Fibroblast of the conjunctiva (primary cell): ENCODE results near the gene PLXNA4.

Experiments
- DNase-seq: peaks from one replicate; pipeline ENCODE4 v3.0.0-alpha.2; 2010; ENCODE audit warnings: low read depth

Gene PLXNA4

DNA sequence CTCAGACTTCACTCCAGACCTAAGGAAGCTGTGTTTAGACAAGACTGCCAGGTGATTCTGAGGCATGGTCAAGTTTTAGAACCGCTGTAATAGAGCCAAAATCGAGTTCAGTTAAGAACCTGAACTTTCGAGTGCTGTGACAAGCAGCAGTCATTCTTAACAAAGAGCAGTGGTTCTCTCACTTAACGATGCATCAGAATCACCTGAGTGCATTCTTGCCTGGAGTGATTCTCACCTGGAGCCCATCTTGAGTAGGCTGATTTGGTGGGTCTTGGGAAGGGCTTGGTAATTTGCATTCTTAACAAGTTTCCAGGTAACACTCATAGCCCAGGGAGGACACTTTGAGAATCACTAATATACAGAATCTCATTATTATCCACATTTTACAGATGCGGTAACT is 44.7 kb downstream of the PLXNA4 start:
- no peak for DNase-seq

DNA sequence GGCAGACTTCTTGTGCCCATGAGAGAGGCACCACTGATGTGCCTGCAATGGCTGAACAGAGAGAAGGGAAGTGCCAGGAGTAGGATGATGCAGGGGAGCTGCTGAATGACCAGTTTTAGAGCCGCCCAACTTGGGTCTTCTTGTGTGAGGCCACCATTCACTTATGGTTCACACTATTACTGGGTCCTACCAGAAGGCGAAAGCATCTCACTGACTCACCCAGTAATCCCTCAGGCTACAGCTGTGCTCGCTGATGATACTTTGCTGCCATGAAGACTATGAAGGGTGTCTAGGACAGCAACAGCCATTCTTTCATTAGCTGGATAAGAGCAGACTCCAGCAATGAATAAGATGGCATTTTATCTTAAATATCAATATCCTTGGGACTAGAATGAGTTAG is 47.6 kb downstream of the PLXNA4 start:
- no peak for DNase-seq

DNA sequence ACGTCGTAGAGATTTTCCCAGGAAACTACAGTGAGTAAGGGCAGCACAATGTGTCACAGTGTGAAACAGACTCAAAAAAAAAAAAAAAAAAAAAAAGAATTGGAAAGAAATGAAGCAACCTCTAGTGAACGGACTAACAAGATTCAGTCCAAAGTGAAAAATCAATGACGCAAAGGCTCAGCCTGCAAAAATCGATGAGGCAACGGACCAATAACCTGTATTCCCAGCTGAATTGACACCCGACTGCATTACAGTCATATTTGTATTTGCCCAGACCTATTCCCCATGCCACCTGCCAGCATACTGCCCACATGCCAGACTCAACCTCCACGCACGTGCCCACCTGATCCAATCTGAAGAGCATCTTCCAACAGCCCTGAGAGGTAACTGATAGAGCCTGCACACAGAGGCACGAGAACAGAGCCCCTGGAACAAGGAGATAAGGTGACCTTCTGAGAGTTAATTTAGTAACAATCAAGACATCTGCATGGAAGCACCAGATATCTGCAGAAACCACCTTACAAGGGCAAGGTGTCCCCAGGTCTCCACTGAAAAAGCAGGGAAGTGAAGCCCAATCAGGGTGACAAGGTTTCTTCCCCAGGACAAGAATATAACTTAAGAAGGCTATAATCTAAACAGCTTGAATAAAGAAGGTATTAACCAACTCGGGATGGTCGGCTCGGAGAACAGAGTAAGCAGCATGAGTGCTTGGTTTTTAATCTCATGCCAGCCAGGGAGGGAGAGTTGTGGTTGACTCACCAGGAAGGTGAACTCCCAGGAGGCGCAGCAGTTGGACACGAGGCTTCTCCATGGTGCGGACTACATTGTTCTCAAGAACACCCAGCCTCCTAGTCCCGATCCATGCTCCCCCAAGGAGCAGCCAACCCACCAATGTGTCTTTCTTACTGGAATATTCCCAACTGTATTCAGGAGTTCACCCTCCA is 48.5 kb downstream of the PLXNA4 start:
- DNase-seq = no peak

DNA sequence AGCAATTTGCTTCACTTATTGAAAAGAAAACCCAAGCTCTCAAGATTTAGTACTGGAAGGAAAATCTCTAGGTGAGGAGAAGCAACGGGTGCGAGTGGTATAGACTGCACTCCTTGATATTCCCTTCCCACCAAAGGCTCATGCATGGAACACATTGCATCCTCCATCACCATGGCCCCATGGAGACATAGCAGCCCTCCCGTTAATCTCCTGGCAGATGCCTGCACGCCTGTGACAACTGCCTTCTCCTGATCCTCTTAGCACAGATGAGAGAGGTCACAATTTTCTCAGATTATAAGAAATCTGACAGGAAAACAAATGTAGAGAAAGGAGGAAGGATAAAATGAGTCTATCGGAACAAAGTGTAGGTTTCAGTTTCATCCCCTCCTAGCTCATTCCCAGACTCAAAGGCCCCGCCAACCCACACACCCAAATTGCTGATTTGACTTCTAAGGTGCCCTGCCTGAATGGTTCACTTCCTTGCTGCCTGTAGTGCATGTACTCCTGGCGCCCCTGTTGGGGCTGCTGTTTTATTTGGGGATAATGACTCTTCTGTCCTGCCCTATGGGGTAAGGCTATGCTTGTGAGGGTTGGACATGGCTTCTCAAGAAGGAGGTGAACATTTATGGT is 50.0 kb downstream of the PLXNA4 start:
- no peak for DNase-seq

DNA sequence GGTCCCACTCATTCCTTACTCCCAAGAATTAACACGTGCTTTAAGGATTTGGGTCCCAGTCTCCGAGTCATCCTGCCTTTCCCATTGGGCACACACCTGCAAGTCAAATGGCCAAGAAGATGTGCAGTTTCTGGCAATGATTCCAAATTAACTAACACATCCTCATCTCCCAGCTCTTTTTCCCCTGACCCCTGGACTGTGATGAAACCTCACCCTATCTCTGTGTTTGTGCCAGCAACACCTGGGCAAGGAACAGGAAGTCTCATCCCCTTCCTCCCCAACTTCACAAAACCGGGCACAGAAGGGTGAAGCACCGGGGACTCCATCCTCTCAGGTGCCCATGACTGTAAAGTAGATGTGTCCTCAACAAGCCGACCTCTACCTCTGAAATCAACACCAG is 54.8 kb downstream of the PLXNA4 start:
- no peak for DNase-seq

DNA sequence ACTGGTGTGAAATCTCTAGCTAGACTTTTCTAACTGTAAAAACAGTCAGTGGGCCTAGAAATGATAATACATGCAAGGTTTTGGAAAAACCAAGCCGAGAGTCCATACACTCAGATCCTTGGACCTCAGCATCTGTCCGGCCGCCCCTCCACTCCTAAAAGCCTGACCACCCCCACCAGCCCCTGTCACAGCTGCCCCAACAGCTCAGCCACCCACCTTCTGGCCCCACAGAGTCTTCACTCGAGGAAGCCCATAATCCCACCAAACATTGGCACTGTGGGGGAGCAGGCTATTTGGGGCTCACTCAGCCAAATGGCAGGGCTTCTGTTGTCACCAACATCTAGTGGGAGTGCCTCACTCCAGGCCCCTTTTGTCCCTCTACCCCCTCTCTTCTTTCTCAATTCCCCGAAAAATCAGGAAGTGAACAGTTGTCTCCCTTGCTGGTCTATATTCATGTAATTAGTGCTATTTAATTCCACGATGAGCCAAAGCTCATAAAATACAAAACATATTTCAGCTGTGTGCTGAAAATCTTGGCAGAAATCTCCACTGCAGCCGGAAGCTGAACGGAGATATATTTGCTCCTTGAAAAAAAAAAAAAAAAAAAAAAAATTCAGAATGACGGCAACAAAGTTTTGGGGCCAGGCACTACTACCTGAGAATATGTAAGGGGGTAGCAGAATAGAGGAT is 55.5 kb downstream of the PLXNA4 start:
- no peak for DNase-seq

DNA sequence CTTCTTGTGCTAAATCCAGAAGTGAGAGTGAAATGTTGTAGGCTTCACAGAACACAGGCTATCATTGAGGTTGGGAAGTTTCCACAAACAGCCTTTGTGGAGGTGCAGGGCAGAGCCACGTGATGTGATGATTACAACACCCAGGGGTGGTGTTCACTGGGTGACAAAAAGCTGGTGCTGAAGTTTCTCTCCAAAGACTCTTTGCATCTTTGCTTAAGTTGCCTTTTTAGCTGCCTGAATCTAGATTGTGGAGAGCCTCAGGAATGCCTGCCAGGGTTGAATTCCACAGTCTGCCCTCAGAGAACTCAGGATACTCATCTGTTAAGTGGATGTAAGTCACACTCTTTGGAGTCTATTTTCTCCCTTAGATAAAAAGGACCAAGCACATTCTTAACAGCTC is 56.3 kb downstream of the PLXNA4 start:
- no peak for DNase-seq

DNA sequence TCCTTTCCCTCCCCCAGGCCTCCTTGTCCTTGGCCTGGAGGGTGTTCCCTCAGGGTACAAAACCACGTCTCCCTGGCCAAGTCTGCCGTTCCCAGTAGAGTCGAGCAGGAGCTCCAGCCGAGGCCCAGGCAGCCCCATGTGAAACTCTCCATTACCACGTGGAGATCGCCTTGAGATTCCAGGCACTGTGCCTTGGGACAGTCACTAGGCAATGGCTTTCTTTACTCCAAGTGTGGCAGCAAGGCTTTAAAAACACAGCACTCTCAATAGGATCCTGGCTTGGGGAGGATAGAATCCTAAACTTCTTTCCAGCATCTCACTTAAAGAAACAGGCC is 57.5 kb downstream of the PLXNA4 start:
- DNase-seq = no peak

DNA sequence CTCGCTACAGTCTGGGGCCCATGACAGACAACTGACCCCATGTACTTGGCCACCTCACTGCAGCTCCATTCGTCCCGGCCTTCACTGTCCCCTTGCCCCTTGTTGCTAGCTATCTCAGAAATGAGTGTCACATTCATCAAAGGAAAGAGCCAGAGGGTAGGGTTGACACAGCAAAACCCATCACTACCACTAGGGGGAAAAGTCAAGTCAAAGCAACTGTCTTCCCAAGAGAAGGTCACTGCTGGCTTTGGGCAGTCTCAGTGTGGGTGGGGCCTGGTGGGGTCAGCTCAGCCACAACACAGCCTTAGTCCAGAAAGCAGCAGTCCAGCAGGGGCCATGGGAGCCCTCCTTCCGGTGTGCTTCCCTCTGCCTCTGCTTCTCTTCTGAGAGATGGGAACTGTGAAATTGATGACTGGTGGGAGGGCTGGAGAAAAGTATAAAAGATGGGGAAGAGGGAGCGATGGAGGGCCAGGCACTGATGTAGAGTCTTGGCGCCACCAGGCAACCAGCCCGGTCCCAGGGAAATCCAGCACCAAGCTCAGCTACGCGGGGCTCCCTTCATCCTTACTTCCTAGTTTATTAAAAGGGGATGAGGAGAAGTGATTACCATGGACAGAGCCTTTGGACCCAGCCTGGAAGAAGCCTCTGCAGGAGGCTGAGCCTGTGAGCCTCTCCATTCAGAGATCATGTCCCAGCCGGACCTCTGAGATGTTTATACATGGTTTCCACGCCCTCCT is 58.0 kb downstream of the PLXNA4 start:
- DNase-seq = no peak

DNA sequence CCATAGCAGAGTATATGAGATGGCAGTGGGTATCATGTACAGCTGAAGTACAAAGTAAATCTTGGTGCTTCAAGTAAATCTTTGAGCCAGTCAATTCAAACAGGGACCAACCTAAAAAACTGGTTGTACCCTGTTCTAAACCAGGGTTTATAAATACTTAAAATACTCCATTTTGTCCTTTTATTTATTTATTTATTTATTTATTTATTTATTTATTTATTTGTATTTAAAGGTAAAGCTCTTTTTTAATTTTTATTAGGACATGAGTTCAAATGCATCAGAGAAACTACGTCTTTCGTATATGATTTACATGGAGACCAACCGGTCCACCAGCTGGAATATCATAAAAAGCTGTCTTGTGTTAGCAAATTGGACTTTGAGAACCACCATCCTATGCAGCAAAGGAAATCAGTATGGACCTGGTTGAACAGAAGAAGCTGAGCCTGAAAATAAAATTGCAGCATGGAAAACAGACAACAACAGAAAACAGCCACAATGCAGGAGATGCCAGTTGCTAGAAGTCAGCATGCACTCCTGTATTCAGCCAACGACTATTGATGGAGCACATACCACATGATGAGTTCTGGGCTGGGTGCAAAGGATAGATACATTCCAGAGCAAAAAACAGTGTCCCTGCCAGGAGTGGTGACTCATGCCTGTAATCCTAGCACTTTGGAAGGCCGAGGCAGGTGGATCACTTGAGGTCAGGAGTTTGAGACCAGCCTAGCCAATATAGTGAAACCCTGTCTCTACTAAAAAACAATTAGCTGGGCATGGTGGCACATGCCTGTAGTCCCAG is 60.0 kb downstream of the PLXNA4 start:
- DNase-seq = no peak

DNA sequence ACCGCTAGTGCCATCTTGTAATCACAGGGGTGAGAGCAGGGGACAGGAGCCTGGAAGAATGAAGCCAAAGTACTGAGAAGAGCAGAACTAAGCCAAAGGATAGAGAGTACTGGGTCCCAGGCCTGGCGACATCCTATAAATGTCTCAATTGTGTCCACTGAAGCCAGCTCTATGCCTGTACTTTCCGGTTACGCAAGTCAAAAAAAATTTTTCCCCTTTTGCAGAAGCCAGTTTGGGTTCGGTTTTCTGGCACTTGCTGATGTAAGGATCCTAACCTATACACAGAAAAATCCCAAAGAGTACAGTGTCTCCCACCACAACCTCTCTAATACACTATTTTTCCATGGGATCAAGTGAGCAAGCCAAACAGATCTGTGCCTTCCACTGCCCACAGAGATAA is 61.1 kb downstream of the PLXNA4 start:
- no peak for DNase-seq

DNA sequence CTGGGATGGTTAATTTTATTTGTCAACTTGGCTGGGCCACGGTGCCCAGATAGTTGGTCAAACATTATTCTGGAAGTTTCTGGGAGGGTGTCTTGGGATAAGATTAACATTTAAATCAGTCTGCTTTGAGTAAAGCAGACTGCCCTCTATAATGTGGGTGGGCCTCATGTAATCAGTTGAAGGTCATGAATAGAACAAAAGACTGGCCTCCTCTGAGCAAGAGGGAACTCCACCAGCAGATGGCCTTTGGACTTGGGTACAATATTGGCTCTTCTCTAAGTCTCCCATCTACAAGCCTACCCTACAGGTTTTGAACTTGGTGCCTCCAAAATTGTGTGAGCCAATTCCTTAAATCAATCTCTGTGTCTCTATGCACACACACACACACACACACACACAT is 61.8 kb downstream of the PLXNA4 start:
- DNase-seq = no peak

DNA sequence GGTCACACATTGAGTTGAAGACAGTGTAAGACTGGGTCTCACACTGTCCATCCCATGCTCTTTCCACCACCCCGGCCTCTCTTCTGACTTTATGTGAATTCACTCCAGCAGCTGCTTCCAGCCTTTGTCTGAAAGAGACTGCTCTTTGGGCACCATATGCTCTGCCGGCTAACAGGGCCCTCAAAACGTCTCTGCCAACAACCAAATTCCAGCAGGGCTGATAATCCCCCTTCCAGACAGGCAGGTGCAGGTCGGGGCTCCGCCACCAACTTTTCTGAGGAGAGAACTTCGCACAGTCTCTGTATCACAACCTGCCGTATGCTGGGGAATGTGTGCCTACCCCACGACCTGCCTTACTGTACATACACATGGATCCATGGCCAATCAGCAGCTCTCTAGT is 64.3 kb downstream of the PLXNA4 start:
- no peak for DNase-seq

DNA sequence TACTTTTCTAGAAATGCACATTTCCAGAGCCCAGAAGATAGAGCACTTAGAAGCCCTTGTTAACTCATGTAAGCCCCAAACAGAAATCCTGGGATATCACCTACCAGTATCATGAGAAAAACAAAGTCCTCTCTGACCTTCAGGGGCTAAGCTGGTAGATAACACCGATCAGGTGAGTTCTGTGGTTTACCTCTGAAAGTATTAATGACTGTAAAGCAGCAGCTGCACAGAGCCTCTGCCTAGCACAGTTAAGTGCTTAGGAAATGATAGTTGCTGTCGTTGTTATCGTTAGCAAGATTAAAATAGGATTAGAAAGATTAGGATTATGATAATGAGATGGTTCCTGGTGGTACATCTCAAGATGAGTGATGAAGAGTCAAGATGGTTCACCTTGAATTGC is 64.9 kb downstream of the PLXNA4 start:
- no peak for DNase-seq

DNA sequence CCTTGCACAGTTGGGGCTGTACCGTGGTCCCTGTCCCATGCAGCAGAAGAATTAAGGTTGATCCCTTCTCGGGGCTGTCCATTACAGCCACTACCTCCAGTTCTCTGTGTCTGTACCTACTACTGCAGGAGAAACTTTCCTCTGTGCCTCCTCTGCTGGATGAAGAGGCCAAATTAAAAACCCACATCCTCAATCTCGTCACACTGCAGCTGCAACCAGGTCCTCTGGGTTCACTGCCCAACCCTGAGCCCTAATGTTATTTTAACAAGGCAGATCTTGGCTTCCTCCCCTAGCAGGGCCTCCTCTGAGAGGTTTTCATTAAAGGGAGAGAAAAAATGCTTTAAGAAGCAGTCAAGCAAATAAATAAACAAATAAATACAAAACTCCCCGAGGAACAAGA is 66.6 kb downstream of the PLXNA4 start:
- no peak for DNase-seq

DNA sequence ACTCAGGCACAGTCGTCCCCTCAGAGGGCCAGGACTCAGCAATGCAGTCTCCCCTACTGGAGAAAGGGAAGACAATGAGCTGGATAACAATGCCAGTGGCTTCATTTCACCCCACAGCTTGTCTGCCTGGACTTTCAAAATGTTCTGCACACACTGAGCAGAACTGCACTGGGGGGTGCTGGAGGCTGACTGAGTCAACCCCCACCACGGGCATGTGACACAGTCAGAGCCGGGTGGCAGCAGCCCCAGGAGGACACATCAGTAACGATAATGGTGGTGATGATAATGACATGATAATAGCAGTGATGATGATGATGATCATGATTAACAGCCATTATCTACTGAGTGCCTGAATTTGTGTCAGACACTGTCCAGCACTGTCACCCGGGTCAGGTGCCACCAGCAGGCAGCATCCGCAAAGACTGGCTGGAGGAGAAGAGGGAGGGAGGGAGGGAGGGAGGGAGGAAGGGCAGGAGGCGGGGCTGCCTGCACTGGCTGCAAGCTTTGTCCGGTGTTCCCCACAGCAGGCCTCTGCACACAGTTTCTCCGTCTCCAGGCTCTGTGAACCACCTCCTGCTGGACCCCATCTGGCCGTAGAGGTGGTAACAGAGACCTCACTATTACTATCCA is 67.4 kb downstream of the PLXNA4 start:
- no peak for DNase-seq

DNA sequence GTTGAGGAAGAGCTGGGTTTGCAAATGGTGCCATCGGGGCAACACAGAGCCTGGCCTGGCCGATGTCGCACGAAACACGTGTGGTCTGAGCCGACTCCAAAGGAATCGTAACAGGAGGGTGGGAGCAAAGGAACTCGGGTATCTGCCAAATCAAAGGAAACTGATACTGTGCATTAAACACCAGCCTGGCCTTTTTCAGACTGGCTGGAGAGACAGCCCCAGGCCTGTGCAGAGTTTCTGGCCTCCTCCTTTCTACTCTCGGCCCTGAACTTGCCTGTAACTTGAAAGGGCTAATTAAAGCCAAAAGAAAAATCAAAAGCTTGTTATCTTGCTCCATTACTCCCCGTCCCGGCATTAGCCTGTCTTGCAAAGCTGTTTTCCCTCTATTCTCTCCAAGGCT is 71.4 kb downstream of the PLXNA4 start:
- no peak for DNase-seq

DNA sequence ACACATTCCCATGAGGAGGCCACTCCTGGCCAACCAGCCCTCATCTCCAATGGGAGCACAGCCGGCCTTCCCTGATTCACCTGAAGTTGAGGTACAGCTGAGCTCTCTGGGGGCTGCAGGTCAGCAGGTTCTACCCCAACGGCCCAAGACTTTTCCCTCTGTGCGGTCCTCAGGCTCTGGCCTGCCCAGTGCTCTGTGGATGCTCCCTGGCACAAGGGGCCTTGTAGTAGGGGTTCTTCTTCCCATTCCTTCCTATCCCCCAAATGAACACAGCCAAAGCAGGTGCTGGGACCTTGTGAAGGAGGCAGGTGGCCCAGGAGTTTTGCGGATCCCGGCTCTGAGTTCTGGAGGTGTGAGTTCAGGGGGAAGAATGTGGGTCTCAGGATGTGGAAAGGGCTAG is 72.2 kb downstream of the PLXNA4 start:
- no peak for DNase-seq

DNA sequence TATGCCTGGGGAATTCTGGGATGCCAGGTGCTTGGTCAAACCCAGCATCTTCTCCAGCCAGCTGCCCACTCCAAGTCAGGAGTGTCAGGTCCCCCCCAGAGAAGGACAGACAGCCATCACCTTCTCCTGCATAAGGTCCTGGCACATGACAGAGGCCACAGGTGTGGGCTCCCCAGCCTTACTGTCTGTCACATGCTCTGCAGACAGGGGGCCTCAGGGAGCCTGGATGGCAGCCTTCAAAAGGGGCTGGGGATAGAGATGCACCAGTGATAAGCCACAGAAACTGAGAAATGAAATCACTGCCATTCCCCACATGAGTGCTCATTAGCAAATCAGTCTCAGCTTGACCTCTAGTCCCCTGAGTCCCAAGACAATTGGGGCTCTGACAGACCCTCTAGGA is 72.9 kb downstream of the PLXNA4 start:
- no peak for DNase-seq

DNA sequence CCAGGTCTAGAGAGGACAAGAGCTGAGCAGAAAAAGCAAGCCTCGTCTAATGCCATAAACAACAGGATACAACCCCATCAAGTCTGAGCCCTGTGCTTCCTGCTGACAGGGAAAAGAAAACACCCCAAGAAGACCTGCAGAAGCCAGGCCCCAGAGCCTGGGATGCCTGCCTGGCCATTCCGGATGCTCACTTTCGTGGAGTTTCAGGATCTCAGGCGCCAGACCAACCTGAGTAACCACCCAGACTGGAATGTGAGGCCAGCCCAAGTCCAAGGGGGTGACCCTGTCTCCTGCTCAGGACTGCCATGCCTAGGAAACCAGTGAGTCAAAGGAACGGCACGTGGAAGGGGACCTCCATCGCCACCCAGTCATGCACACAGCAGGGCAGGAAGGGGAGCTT is 74.3 kb downstream of the PLXNA4 start:
- no peak for DNase-seq

DNA sequence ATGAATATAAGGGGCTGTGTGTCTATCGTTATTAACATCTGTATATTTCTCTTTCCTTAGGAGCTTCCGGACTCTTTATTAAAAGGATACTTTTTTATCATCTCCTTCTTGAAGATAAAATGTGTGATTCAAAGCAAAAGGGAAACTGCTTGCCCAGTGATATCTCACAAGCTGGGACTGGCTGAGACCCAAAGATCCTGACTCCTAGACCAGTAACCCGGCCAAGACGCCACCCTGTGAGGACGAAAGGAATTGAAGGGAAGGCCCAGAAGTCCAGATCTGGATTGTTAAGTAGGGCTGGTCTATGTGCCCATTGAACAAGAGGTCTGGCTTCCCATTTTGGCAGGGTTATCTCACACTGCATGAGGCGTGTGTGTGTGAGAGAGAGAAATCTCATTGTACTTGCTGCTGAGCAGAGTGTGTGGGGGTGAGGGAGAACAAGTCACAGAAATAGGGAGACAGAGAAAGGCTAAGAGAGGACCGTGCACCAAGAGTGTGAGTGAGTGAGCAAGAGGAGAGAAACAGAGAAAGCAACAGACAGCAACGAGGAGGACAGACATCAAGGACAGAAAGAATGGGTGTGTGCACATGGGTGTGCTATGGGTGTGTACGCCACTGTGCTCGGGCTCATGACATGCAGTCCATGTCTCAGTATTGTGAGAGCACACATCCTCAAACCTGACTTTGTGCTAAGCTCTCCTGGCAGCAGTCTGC is 75.4 kb downstream of the PLXNA4 start:
- no peak for DNase-seq
